Measurements from ENCODE around the gene COL23A1. TPM values are rescaled to one million over a fixed set of nuclear protein-coding genes. Genes with fewer than 3 reads are reported as not detected.
A peak's percentile ranks its signal among the peaks of the same experiment; 100 is the strongest.

COL23A1 gene
- total and polyA plus RNA-seq, 3 experiments from 2014 or later, result 0.20 to 0.28 TPM; not detected in 1

DNA sequence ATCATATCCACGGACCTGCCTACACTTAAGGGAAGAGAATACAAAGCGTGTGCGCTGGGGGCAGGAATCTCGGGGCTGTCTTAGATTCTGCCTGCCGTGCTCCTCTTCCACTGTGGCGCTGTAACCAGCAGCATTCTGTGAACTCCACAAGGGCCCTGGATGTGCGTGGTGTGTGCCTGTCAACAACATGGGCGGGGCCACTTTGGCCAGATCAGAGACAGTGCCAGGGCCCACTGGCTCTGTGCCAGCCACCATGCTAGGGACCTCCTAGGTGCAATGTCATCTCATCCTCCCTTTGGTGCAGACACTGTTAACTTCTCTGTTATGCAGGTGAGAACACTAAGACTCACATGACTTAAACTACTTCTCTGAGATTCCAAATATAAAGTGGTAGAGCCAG, 113.7 kb downstream of the COL23A1 start:
- Histone ChIP-seq H3K9me3 (ENCODE audit: low read length) (no peaks in the 10 kb centered on the region), H3K36me3 (ENCODE audit: insufficient read depth, low read length) (no peaks in the 10 kb centered on the region), H3K4me1 (ENCODE audit: insufficient read depth, low read length) (no peaks in the 10 kb centered on the region), H3K27ac (ENCODE audit: low read depth, low read length) (no peak overlapping the region), H3K4me3 (ENCODE audit: low read length) (no peak overlapping the region), H3K27me3 (ENCODE audit: insufficient read depth, low read length, poor library complexity, severe bottlenecking) (no peaks in the 10 kb centered on the region)
- CTCF ChIA-PET, result no interaction called here
- Mint-ChIP-seq H3K36me3 (no peaks in the 10 kb centered on the region), H3K4me1 (peaks cover 0 to 4% (median 0%) of the 10 kb centered on the region in 3 donors), H3K4me3 (no peak overlapping the region), H3K9me3 (peaks cover 0 to 5% (median 0%) of the 10 kb centered on the region in 5 donors), H3K27ac (no peak overlapping the region), H3K27me3 (peaks cover 19 to 30% of the 10 kb centered on the region in 2 donors)
- POLR2A ChIA-PET, result no interaction called here
- DNase-seq, result no peak

DNA sequence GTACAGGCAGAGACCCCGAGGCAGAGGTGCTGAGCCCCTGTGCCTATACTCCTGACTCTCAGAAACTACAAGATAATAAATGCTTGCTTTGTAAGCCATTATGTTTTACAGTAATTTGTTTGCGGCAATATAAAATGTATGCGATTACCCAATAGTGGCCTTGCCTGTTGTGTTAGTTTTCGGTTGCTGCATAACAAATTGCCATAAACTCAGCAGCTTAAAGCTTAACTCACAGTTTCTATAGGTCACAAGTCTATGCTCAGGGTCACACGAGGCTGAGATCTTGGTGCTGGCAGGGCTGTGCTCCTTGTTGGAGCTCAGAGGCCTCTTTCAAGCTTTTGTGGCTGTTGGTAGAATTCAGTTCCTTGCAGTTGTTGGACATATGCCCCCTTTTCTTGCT, 114.8 kb downstream of the COL23A1 start:
- no peak overlapping the region for H3K4me3 Mint-ChIP-seq
- POLR2A ChIA-PET, result no interaction called here
- no peaks in the 10 kb centered on the region for H3K4me1 ChIP-seq (ENCODE audit: insufficient read depth, low read length)

DNA sequence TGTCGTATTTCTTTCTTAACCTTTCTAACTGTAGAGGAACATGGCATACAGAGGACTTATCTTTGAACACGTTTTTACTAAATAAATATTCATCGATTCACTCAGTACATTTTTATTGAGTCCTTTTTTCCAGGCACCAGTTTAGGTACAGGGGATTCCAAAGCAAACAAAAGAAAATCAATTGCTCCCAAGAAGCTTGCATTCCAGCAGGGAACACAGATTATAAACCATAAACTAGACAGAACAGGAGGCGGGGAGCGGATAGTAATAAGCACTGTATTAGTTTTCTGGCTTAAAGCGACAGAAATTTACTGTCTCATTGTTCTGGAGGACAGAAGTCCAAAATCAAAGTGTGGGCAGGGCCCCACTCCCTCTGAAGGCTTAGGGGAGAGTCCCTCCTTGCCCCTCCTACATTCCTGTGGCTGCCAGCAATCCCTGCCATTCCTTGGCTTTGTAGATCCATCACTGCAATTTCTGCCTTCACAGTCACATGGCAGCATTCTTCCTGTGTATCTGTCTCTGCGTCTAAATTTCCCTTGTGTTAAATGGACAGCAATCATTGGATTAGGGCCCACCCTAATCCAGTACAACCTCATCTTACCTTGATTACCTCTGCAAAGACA, 115.5 kb downstream of the COL23A1 start:
- H3K27ac ChIP-seq (ENCODE audit: low read depth, low read length), result no peak overlapping the region
- H3K27me3 ChIP-seq (ENCODE audit: insufficient read depth, low read length, poor library complexity, severe bottlenecking), result no peaks in the 10 kb centered on the region
- Mint-ChIP-seq H3K36me3 (no peaks in the 10 kb centered on the region), H3K9me3 (peaks cover 0 to 5% (median 0%) of the 10 kb centered on the region in 5 donors), H3K4me3 (no peak overlapping the region), H3K4me1 (peaks cover 0 to 4% (median 0%) of the 10 kb centered on the region in 3 donors), H3K27ac (no peak overlapping the region), H3K27me3 (peaks cover 15 to 37% of the 10 kb centered on the region in 2 donors)
- ChIA-PET CTCF (no interaction called here), POLR2A (no interaction called here)
- no peak overlapping the region for H3K4me3 ChIP-seq (ENCODE audit: low read length)
- H3K9me3 ChIP-seq (ENCODE audit: low read length), result no peaks in the 10 kb centered on the region
- H3K36me3 ChIP-seq (ENCODE audit: insufficient read depth, low read length), result no peaks in the 10 kb centered on the region
- DNase-seq, result peak in 1 of 5 donors; percentile 8
- H3K4me1 ChIP-seq (ENCODE audit: insufficient read depth, low read length), result no peaks in the 10 kb centered on the region

More for the DNA sequence above, 114.8 kb downstream of the COL23A1 start:
- Histone ChIP-seq H3K27ac (ENCODE audit: low read depth, low read length) (no peak overlapping the region), H3K36me3 (ENCODE audit: insufficient read depth, low read length) (no peaks in the 10 kb centered on the region), H3K4me3 (ENCODE audit: low read length) (no peak overlapping the region), H3K27me3 (ENCODE audit: insufficient read depth, low read length, poor library complexity, severe bottlenecking) (no peaks in the 10 kb centered on the region), H3K9me3 (ENCODE audit: low read length) (no peaks in the 10 kb centered on the region)
- no peak overlapping the region for H3K27ac Mint-ChIP-seq
- no peak for DNase-seq
- H3K4me1 Mint-ChIP-seq, result peaks cover 0 to 4% (median 0%) of the 10 kb centered on the region in 3 donors
- peaks cover 17 to 30% of the 10 kb centered on the region in 2 donors for H3K27me3 Mint-ChIP-seq
- CTCF ChIA-PET, result no interaction called here
- H3K36me3 Mint-ChIP-seq, result no peaks in the 10 kb centered on the region
- H3K9me3 Mint-ChIP-seq, result peaks cover 0 to 5% (median 0%) of the 10 kb centered on the region in 5 donors

DNA sequence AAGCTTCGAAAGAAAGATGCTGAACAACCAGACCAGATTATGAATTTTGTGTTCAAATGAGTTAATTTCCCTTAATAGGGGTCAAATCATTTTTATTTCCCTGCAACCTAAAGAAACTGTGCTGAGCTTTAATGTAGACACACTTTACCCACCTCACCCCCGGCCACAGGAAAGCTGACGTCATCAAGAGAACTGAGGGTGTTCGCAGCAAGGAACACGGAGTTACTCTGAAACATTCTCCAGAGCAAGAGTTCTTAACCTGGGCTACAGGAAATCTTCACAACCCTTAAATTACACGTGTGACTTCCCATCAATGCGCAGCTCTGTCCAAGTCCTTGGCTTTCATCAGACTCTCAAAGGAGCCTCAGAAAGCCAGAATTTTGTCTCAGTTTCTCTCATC, 116.3 kb downstream of the COL23A1 start:
- ChIA-PET POLR2A (no interaction called here), CTCF (interaction anchor here (1.0 kb wide), 1 partner anchor 13 kb away, joined by 3 read pairs; no protein-coding TSS in a partner anchor)
- no peaks in the 10 kb centered on the region for H3K4me1 ChIP-seq (ENCODE audit: insufficient read depth, low read length)
- peak in 2 of 5 donors; percentile 7 to 19 for DNase-seq
- peaks cover 0 to 5% (median 0%) of the 10 kb centered on the region in 5 donors for H3K9me3 Mint-ChIP-seq
- no peaks in the 10 kb centered on the region for H3K36me3 Mint-ChIP-seq
- H3K4me1 Mint-ChIP-seq, result peaks cover 0 to 4% (median 0%) of the 10 kb centered on the region in 3 donors
- no peaks in the 10 kb centered on the region for H3K9me3 ChIP-seq (ENCODE audit: low read length)
- H3K4me3 ChIP-seq (ENCODE audit: low read length), result no peak overlapping the region
- no peak overlapping the region for H3K27ac Mint-ChIP-seq
- no peaks in the 10 kb centered on the region for H3K27me3 ChIP-seq (ENCODE audit: insufficient read depth, low read length, poor library complexity, severe bottlenecking)
- H3K4me3 Mint-ChIP-seq, result no peak overlapping the region
- peaks cover 16 to 40% of the 10 kb centered on the region in 2 donors for H3K27me3 Mint-ChIP-seq
- H3K36me3 ChIP-seq (ENCODE audit: insufficient read depth, low read length), result no peaks in the 10 kb centered on the region
- no peak overlapping the region for H3K27ac ChIP-seq (ENCODE audit: low read depth, low read length)

DNA sequence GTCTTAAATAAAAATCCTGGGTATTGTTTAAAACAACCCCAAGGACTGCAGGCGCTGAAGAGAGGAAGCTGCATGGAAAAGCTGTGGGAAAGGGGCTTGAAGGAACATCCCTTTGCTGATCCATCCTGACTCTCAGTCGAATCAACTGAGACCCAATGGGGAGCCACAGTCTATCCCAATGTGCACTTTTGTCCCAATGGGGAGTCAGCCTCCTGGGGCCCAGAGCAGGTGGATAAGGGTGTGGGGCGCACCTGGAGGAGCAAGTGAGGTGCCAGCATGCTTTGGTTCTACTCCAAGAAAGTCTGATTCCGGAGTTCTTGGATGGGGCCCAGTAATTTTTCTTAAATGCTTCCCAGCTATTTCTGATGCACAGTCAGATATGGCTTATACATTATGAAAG, 118.1 kb downstream of the COL23A1 start:
- H3K4me3 ChIP-seq (ENCODE audit: low read length), result no peak overlapping the region
- no peaks in the 10 kb centered on the region for H3K36me3 ChIP-seq (ENCODE audit: insufficient read depth, low read length)
- ChIA-PET CTCF (no interaction called here), POLR2A (no interaction called here)
- no peak overlapping the region for H3K27ac ChIP-seq (ENCODE audit: low read depth, low read length)
- Mint-ChIP-seq H3K9me3 (peaks cover 0 to 2% (median 0%) of the 10 kb centered on the region in 5 donors), H3K4me3 (no peak overlapping the region), H3K36me3 (no peaks in the 10 kb centered on the region), H3K4me1 (peaks cover 0 to 4% (median 0%) of the 10 kb centered on the region in 3 donors), H3K27me3 (peaks cover 6 to 40% of the 10 kb centered on the region in 2 donors), H3K27ac (no peak overlapping the region)
- no peaks in the 10 kb centered on the region for H3K4me1 ChIP-seq (ENCODE audit: insufficient read depth, low read length)
- no peaks in the 10 kb centered on the region for H3K27me3 ChIP-seq (ENCODE audit: insufficient read depth, low read length, poor library complexity, severe bottlenecking)
- H3K9me3 ChIP-seq (ENCODE audit: low read length), result no peaks in the 10 kb centered on the region
- no peak for DNase-seq

DNA sequence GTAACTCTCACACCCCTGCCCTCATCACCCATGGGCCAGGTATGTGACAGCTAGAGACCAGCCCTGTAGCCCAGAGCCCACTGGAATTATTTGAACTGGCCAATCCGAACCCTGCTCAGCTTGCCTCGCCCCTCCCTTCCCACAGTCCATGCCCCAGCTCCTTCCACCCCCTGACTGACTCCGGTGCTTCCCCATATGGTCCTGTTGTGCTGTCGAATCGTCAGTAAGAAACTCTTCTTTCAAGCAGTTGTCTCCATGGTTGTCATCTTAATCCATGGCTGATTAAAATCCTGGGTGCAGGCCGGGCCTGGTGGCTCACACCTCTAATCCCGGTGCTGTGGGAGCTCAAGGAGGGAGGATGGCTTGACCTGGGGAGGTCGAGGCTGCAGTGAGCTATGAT, 118.5 kb downstream of the COL23A1 start:
- DNase-seq, result no peak
- no peak overlapping the region for H3K4me3 ChIP-seq (ENCODE audit: low read length)
- Mint-ChIP-seq H3K4me1 (peaks cover 0 to 4% (median 0%) of the 10 kb centered on the region in 3 donors), H3K9me3 (peaks cover 0 to 2% (median 0%) of the 10 kb centered on the region in 5 donors), H3K27ac (no peak overlapping the region), H3K27me3 (peaks cover 6 to 36% of the 10 kb centered on the region in 2 donors), H3K4me3 (no peak overlapping the region), H3K36me3 (no peaks in the 10 kb centered on the region)
- no peaks in the 10 kb centered on the region for H3K27me3 ChIP-seq (ENCODE audit: insufficient read depth, low read length, poor library complexity, severe bottlenecking)
- H3K4me1 ChIP-seq (ENCODE audit: insufficient read depth, low read length), result no peaks in the 10 kb centered on the region
- ChIA-PET CTCF (no interaction called here), POLR2A (no interaction called here)
- no peaks in the 10 kb centered on the region for H3K36me3 ChIP-seq (ENCODE audit: insufficient read depth, low read length)
- no peak overlapping the region for H3K27ac ChIP-seq (ENCODE audit: low read depth, low read length)
- no peaks in the 10 kb centered on the region for H3K9me3 ChIP-seq (ENCODE audit: low read length)

DNA sequence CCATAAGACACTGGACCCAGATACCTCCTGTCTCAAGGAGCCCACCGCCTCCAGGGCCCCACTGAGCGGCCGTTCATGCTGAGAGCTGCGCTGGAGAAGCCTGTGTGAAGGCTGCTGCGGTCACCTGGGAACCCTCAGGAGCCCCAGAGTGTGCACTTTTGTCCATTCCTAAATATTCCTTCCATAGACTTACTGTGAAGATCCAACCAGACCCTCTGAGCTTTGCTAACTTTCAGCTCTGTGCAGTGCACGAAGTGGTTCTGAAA, 119.5 kb downstream of the COL23A1 start:
- ChIA-PET CTCF (no interaction called here), POLR2A (no interaction called here)
- Mint-ChIP-seq H3K27me3 (peaks cover 2 to 32% of the 10 kb centered on the region in 2 donors), H3K4me1 (peaks cover 0 to 4% (median 0%) of the 10 kb centered on the region in 3 donors), H3K4me3 (no peak overlapping the region), H3K36me3 (no peaks in the 10 kb centered on the region), H3K27ac (no peak overlapping the region), H3K9me3 (peaks cover 0 to under 1% (median 0%) of the 10 kb centered on the region in 5 donors)
- no peaks in the 10 kb centered on the region for H3K27me3 ChIP-seq (ENCODE audit: insufficient read depth, low read length, poor library complexity, severe bottlenecking)
- H3K4me3 ChIP-seq (ENCODE audit: low read length), result no peak overlapping the region
- no peaks in the 10 kb centered on the region for H3K4me1 ChIP-seq (ENCODE audit: insufficient read depth, low read length)
- no peaks in the 10 kb centered on the region for H3K9me3 ChIP-seq (ENCODE audit: low read length)
- no peak overlapping the region for H3K27ac ChIP-seq (ENCODE audit: low read depth, low read length)
- DNase-seq, result no peak
- H3K36me3 ChIP-seq (ENCODE audit: insufficient read depth, low read length), result no peaks in the 10 kb centered on the region

DNA sequence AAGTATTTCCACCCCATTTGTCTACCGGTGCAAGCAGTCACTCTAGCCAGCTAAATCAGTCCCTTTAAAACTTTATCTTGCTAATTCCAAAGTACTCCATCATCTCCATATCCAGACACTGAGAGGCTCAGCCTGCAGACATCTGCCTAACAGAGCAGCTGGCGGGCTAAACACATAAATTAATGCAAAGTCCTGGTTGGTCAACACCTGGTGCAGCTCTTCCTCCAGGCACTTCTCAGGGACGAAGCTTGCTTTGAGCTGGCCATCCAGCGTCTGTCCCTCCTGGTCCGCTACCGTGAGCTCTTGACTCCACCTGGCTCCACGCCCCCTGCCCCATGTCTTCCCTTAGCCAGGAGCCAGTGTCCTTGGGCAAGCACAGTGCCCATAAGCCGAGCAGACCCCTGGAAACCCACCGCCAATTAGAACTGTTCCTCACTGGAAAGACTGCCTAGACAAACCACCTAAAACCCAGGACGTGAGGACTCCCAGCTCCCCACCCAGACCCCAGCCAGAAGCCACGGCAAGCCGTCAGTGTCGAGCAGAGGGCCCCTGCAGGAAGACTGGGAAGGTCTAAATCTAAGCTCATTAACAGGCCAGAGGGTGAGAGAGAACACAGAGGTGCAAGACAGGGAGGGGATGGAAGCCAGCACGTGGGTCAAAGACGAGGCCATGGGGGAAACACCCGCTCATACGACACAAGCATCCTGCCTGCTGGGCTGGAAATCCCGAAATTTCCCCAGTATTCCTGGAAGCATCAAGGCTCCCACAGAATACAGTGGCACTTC, 120.0 kb downstream of the COL23A1 start:
- H3K9me3 Mint-ChIP-seq, result no peaks in the 10 kb centered on the region
- no peaks in the 10 kb centered on the region for H3K4me1 ChIP-seq (ENCODE audit: insufficient read depth, low read length)
- no peaks in the 10 kb centered on the region for H3K9me3 ChIP-seq (ENCODE audit: low read length)
- no peaks in the 10 kb centered on the region for H3K27me3 ChIP-seq (ENCODE audit: insufficient read depth, low read length, poor library complexity, severe bottlenecking)
- ChIA-PET POLR2A (interaction anchor here (0.6 kb wide), 1 partner anchor 158 kb away, joined by 3 read pairs; no protein-coding TSS in a partner anchor), CTCF (no interaction called here)
- peaks cover 2 to 31% of the 10 kb centered on the region in 2 donors for H3K27me3 Mint-ChIP-seq
- H3K27ac ChIP-seq (ENCODE audit: low read depth, low read length), result no peak overlapping the region
- H3K27ac Mint-ChIP-seq, result no peak overlapping the region
- no peak overlapping the region for H3K4me3 Mint-ChIP-seq
- no peak overlapping the region for H3K4me3 ChIP-seq (ENCODE audit: low read length)
- peaks cover 0 to 4% (median 0%) of the 10 kb centered on the region in 3 donors for H3K4me1 Mint-ChIP-seq
- no peaks in the 10 kb centered on the region for H3K36me3 Mint-ChIP-seq
- H3K36me3 ChIP-seq (ENCODE audit: insufficient read depth, low read length), result no peaks in the 10 kb centered on the region
- no peak for DNase-seq
